ENCODE results near the gene GRIN2A. TPM values are rescaled to one million over a fixed set of nuclear protein-coding genes. Genes with fewer than 3 reads are reported as not detected.

The GRIN2A gene
- polyA plus RNA-seq, 2 of the 4 experiments (the other 2 are of a cell fraction): not detected

- DNase-seq (ENCODE audit: low read depth in 1 of 2, low spot score in 1 of 2): no peak
- no peak overlapping the region for H3K4me2 ChIP-seq
- H3K4me1 ChIP-seq: no peaks in the 10 kb centered on the region
- no peak overlapping the region for H3K27ac ChIP-seq
- ATAC-seq: no peak
- no peak for TF ChIP-seq PHF8 (IDR thresholded peaks at IDR 0.05; ENCODE audit: borderline replicate concordance, low read depth)
- no peak for TF ChIP-seq NFE2L2 (conservative IDR thresholded peaks at IDR 0.05; ENCODE audit: low read length)
- no peak for TF ChIP-seq ZNF302 (CRISPR knock-in tag; IDR thresholded peaks at IDR 0.05)
- no peak for TF ChIP-seq ZFP36 (IDR thresholded peaks at IDR 0.05; ENCODE audit: borderline replicate concordance, partially characterized antibody)
- TF ChIP-seq USF2 (IDR thresholded peaks at IDR 0.05): no peak
- TF ChIP-seq PBX3 (IDR thresholded peaks at IDR 0.05): no peak
- TF ChIP-seq, protein P1, sequence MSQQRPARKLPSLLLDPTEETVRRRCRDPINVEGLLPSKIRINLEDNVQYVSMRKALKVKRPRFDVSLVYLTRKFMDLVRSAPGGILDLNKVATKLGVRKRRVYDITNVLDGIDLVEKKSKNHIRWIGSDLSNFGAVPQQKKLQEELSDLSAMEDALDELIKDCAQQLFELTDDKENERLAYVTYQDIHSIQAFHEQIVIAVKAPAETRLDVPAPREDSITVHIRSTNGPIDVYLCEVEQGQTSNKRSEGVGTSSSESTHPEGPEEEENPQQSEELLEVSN (IDR thresholded peaks at IDR 0.05; ENCODE audit: borderline replicate concordance, low read depth): no peak
- TF ChIP-seq CHD2 (IDR thresholded peaks at IDR 0.05; ENCODE audit: low read length, partially characterized antibody): no peak
- no peak for TF ChIP-seq ZC3H11A (IDR thresholded peaks at IDR 0.05)
- no peak for TF ChIP-seq KDM5A (IDR thresholded peaks at IDR 0.05)
- TF ChIP-seq CTCF (IDR thresholded peaks at IDR 0.05): no peak
- TF ChIP-seq, protein P2, sequence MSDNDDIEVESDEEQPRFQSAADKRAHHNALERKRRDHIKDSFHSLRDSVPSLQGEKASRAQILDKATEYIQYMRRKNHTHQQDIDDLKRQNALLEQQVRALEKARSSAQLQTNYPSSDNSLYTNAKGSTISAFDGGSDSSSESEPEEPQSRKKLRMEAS (IDR thresholded peaks at IDR 0.05): no peak
- TF ChIP-seq GATA3 (IDR thresholded peaks at IDR 0.05; ENCODE audit: borderline replicate concordance): no peak
- no peak for TF ChIP-seq TFCP2L1 (CRISPR knock-in tag; IDR thresholded peaks at IDR 0.05)
- no peak for FAIRE-seq
- no peaks in the 10 kb centered on the region for H3K9me3 ChIP-seq
- ChIA-PET POLR2A (no interaction called here), CTCF (interaction anchor here (1.7 kb wide), 1 partner anchor 11 kb away, joined by 5 read pairs; no protein-coding TSS in a partner anchor)
- no peak overlapping the region for H3K4me3 ChIP-seq
- 76% methylated on average over 21 of the region's 26 CpGs for WGBS (ENCODE audit: missing lambda C conversion rate)
These were observed 71.0 kb downstream of the GRIN2A start for GRCh38 chr16:10111156-10111761.

DNA sequence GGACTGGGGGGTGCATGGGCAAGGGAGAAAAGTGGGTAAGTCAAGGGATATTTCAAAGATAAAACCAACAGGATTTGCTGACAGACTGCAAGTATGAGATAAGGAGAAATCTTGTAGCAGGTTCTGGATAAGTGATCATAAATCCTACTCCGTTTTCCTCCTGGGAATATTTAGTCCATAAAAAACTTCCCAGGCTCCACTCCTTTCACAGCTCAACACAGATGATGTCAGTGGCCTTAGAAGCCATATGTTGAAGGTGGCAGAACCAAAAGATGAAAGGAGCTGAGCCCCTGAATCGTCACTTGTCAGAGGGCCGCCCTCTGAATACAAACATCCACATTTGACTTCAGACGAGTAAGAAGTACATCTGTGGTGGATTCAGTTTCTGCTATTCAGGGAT lies 71.7 kb downstream of the GRIN2A start:
- Histone ChIP-seq H3K4me3 (no peak overlapping the region), H3K27ac (no peak overlapping the region), H3K4me2 (no peak overlapping the region), H3K4me1 (no peaks in the 10 kb centered on the region), H3K9me3 (no peaks in the 10 kb centered on the region)
- whole genome bisulfite sequencing (ENCODE audit: missing lambda C conversion rate): 5% methylated on average over 4 of the region's 4 CpGs
- FAIRE-seq (no peak), ATAC-seq (no peak), DNase-seq (ENCODE audit: low read depth in 1 of 2, low spot score in 1 of 2) (no peak)
- TF ChIP-seq RCOR1 (IDR thresholded peaks at IDR 0.05; ENCODE audit: low read depth, low read length) (no peak), HOXB13 (CRISPR knock-in tag; IDR thresholded peaks at IDR 0.05; ENCODE audit: low read depth) (no peak), HDAC2 (IDR thresholded peaks at IDR 0.05) (no peak), ZNF302 (CRISPR knock-in tag; IDR thresholded peaks at IDR 0.05) (no peak), POLR2AphosphoS2 (conservative IDR thresholded peaks at IDR 0.05; ENCODE audit: low read length) (no peak), HMGXB4 (CRISPR knock-in tag; IDR thresholded peaks at IDR 0.05; ENCODE audit: borderline replicate concordance) (no peak), MAZ (IDR thresholded peaks at IDR 0.05; ENCODE audit: borderline replicate concordance, low read depth, low read length) (no peak), KDM1A (IDR thresholded peaks at IDR 0.05; ENCODE audit: low read depth) (no peak), SREBF2 (IDR thresholded peaks at IDR 0.05) (no peak), MAFK (IDR thresholded peaks at IDR 0.05; ENCODE audit: partially characterized antibody) (no peak), GATA3 (IDR thresholded peaks at IDR 0.05; ENCODE audit: borderline replicate concordance) (no peak), KDM5A (IDR thresholded peaks at IDR 0.05) (no peak)
- TF ChIP-seq, protein P2 (IDR thresholded peaks at IDR 0.05): no peak
- ChIA-PET CTCF (interaction anchor here (1.7 kb wide), 1 partner anchor 12 kb away, joined by 5 read pairs; no protein-coding TSS in a partner anchor), POLR2A (no interaction called here)
